T follicular helper cell (primary cell): Measurements from ENCODE around the gene IFNL2.
A peak's percentile ranks its signal among the peaks of the same experiment; 100 is the strongest.
"Not testable (repeated sequence)": the region's sequence is repeated elsewhere in the genome, so short reads cannot be mapped to it uniquely, and the experiment has no call there.

Experiments used
- DNase-seq: peaks from one replicate; pipeline ENCODE4 v3.0.0-alpha.2; 2020; ENCODE audit warnings: low read depth
- total RNA-seq, 2 experiments: gene quantifications; one replicate each; lab custom pipeline; 2026; lab: John Stamatoyannopoulos, UW

Gene IFNL2
- total RNA-seq = 0 reads per million in 2 experiments

- not testable (repeated sequence) for DNase-seq
These were observed at the start of gene IFNL2 for GRCh38 chr19:39268085-39268484. IFNL2 (plus strand) TSS chr19:39268396; CDS start chr19:39268569, 173 bp downstream.

GRCh38 chr19:39219108-39219507, 49.1 kb upstream of the IFNL2 start:
- DNase-seq = not testable (repeated sequence)

GRCh38 chr19:39223703-39224279, 44.4 kb upstream of the IFNL2 start:
- no peak for DNase-seq

- no peak for DNase-seq
These were observed 43.3 kb upstream of the IFNL2 start for GRCh38 chr19:39224910-39225309.

- no peak for DNase-seq
These were observed 38.0 kb upstream of the IFNL2 start for GRCh38 chr19:39230096-39230764.

- no peak for DNase-seq
These were observed 35.5 kb upstream of the IFNL2 start for GRCh38 chr19:39232708-39233107.

GRCh38 chr19:39236527-39236926, 31.7 kb upstream of the IFNL2 start:
- DNase-seq = no peak

GRCh38 chr19:39237200-39238184, 30.7 kb upstream of the IFNL2 start:
- DNase-seq = no peak

- no peak for DNase-seq
These were observed 30.0 kb upstream of the IFNL2 start for GRCh38 chr19:39238209-39238608.

- no peak for DNase-seq
These were observed 29.3 kb upstream of the IFNL2 start for GRCh38 chr19:39238944-39239343.

GRCh38 chr19:39240421-39240820, 27.8 kb upstream of the IFNL2 start:
- DNase-seq = no peak

- not testable (repeated sequence) for DNase-seq
These were observed 24.5 kb upstream of the IFNL2 start for GRCh38 chr19:39243741-39244140.

- DNase-seq = not testable (repeated sequence)
These were observed 23.6 kb upstream of the IFNL2 start, which contains the start of gene IFNL3 for GRCh38 chr19:39244410-39245100. IFNL3 (minus strand) TSS chr19:39245006; CDS start chr19:39244967, 39 bp downstream.

- DNase-seq = not testable (repeated sequence)
These were observed 23.0 kb upstream of the IFNL2 start for GRCh38 chr19:39245166-39245565.

- peak; percentile 14 for DNase-seq
These were observed 21.1 kb upstream of the IFNL2 start for GRCh38 chr19:39246951-39247669.

- DNase-seq = no peak
These were observed 20.2 kb upstream of the IFNL2 start for GRCh38 chr19:39247701-39248664.

GRCh38 chr19:39248806-39249205, 19.4 kb upstream of the IFNL2 start, which contains the start of gene IFNL4:
IFNL4 (minus strand) TSS chr19:39248856.
- no peak for DNase-seq

- DNase-seq = no peak
These were observed 17.1 kb upstream of the IFNL2 start for GRCh38 chr19:39251081-39251480.

- no peak for DNase-seq
These were observed 16.4 kb upstream of the IFNL2 start for GRCh38 chr19:39251846-39252245.

- no peak for DNase-seq
These were observed 15.7 kb upstream of the IFNL2 start for GRCh38 chr19:39252458-39252857.
